K562 (cell line): ENCODE results near the gene SAP30BP. TPM values are rescaled to one million over a fixed set of nuclear protein-coding genes. Genes with fewer than 3 reads are reported as not detected.

Experiments
- ATF1 ChIP-seq, 2 experiments: fragments of 450-650 bp in 1 of 2; IDR thresholded peaks; 2 replicates each; pipeline ENCODE4 v1.6.1; 2016; ENCODE audit warnings: missing compliant biosample characterization in 1 of 2, missing genetic modification characterization in 1 of 2
- C11orf30 ChIP-seq: fragments of 450-650 bp; IDR thresholded peaks from 2 replicates; pipeline ENCODE4 v1.6.1; 2016; ENCODE audit warnings: low read depth, mild to moderate bottlenecking
- CREBBP ChIP-seq: IDR thresholded peaks from one replicate; pipeline ENCODE4 v1.6.1; 2012; ENCODE audit warnings: low read depth, mild to moderate bottlenecking, control low read depth, inconsistent platforms, low read length
- DDX20 ChIP-seq: fragments of 450-650 bp; IDR thresholded peaks from 2 replicates; pipeline ENCODE4 v1.6.1; 2016; ENCODE audit warnings: missing genetic modification characterization, low read depth, mild to moderate bottlenecking, missing compliant biosample characterization, moderate library complexity
- DNMT1 ChIP-seq: fragments of 450-650 bp; IDR thresholded peaks from 2 replicates; pipeline ENCODE4 v1.6.1; 2016; ENCODE audit warnings: antibody characterized with exemption, mild to moderate bottlenecking
- DPF2 ChIP-seq: fragments of 450-650 bp; IDR thresholded peaks from 2 replicates; pipeline ENCODE4 v1.6.1; 2016
- FOS ChIP-seq: IDR thresholded peaks from 3 replicates; pipeline ENCODE4 v1.6.1; 2011; ENCODE audit not compliant: insufficient read length; ENCODE audit errors: extremely low read depth
- GATA2 ChIP-seq: sonication (generic); formaldehyde crosslinking; IDR thresholded peaks from 2 replicates; pipeline ENCODE4 v1.4.0; 2020; ENCODE audit warnings: mild to moderate bottlenecking, missing genetic modification reagents
- GTF2A2 ChIP-seq: IDR thresholded peaks from 2 replicates; pipeline ENCODE4 v1.6.1; 2016; ENCODE audit warnings: mild to moderate bottlenecking, missing genetic modification characterization, missing compliant biosample characterization
- HDAC6 ChIP-seq: IDR thresholded peaks from 2 replicates; pipeline ENCODE4 v1.6.1; 2012; ENCODE audit warnings: low read depth, mild to moderate bottlenecking, control low read depth, inconsistent platforms, low read length, moderate library complexity
- OTX1 ChIP-seq: fragments of 450-650 bp; formaldehyde crosslinking; IDR thresholded peaks from 2 replicates; pipeline ENCODE4 v1.4.0; 2022; ENCODE audit warnings: mild to moderate bottlenecking
- TCF3 ChIP-seq: sonication (generic); formaldehyde crosslinking; IDR thresholded peaks from 2 replicates; pipeline ENCODE4 v1.4.0; 2020; ENCODE audit warnings: mild to moderate bottlenecking, missing genetic modification reagents
- ZFP1 ChIP-seq: fragments of 450-650 bp; formaldehyde crosslinking; IDR thresholded peaks from 2 replicates; pipeline ENCODE4 v1.4.0; 2020; ENCODE audit warnings: mild to moderate bottlenecking, mixed read lengths
- ZNF134 ChIP-seq: fragments of 250-450 bp; sonication (Bioruptor Pico); conservative IDR thresholded peaks from 2 replicates; pipeline ENCODE4 v1.4.0; 2020
- ZNF175 ChIP-seq: fragments of 200-800 bp; sonication (Bioruptor generic); IDR thresholded peaks from 2 replicates; pipeline ENCODE4 v1.6.1; 2016; ENCODE audit warnings: low read depth, mild to moderate bottlenecking, missing genetic modification characterization, missing compliant biosample characterization
- ZNF3 ChIP-seq: fragments of 250-450 bp; sonication (Bioruptor Pico); IDR thresholded peaks from 2 replicates; pipeline ENCODE4 v1.5.0; 2021; ENCODE audit warnings: mild to moderate bottlenecking, moderate library complexity
- ZNF668 ChIP-seq: fragments of 250-450 bp; sonication (Bioruptor Pico); IDR thresholded peaks from 2 replicates; pipeline ENCODE4 v1.8.0; 2022; ENCODE audit warnings: mild to moderate bottlenecking, inconsistent platforms
- polyA plus RNA-seq, 8 experiments: library from polyadenylated mRNA; depleted of rRNA in 4 of 8; stranded (reverse) in 5 of 8; unstranded in 3 of 8; fragments of >200 nt; fragmentation: Nextera tagmentation in 2 of 8; fragmentation: Illumina TruSeq in 1 of 8; extraction: Ambion mirVana in 2 of 8; extraction: Trizol in 1 of 8; gene quantifications; 2 replicates each; pipeline versions ENCODE4 v1.2.1 to v1.2.3, GENCODE V29; 2011 to 2014; ENCODE audit warnings: inconsistent platforms in 1 of 8, missing spikeins in 1 of 8
- total RNA-seq, 7 experiments: library from RNA; depleted of rRNA in 6 of 7; stranded (reverse); fragments of >200 nt in 6 of 7; fragmentation: Illumina TruSeq in 2 of 7; extraction: Trizol in 2 of 7; gene quantifications; 2 replicates each; pipeline versions ENCODE4 v1.2.1 to v1.2.3, GENCODE V29; 2011 to 2021; ENCODE audit warnings: low replicate concordance in 1 of 7
- TF ChIP-seq, protein P1 (sequence below): fragments of 250-450 bp; sonication (Bioruptor Pico); IDR thresholded peaks from 2 replicates; pipeline ENCODE4 v1.4.0; 2020
- TF ChIP-seq, protein P2 (sequence below): sonication (generic); formaldehyde crosslinking; IDR thresholded peaks from 2 replicates; pipeline ENCODE4 v1.8.1; 2023; ENCODE audit warnings: mild to moderate bottlenecking, missing genetic modification reagents
- TF ChIP-seq, protein P3 (sequence below): sonication (generic); formaldehyde crosslinking; IDR thresholded peaks from 2 replicates; pipeline ENCODE4 v1.8.0; 2022; ENCODE audit warnings: mild to moderate bottlenecking, missing genetic modification reagents
- TF ChIP-seq, protein P4 (sequence below): sonication (generic); formaldehyde crosslinking; IDR thresholded peaks from 2 replicates; pipeline ENCODE4 v1.5.0; 2020; ENCODE audit warnings: missing genetic modification reagents

The SAP30BP gene
- total and polyA plus RNA-seq, 9 of the 15 experiments (the other 6 are each of a cell fraction or from before 2014, with no cell fraction given): 45.3 to 154 (median 71.7) TPM

DNA sequence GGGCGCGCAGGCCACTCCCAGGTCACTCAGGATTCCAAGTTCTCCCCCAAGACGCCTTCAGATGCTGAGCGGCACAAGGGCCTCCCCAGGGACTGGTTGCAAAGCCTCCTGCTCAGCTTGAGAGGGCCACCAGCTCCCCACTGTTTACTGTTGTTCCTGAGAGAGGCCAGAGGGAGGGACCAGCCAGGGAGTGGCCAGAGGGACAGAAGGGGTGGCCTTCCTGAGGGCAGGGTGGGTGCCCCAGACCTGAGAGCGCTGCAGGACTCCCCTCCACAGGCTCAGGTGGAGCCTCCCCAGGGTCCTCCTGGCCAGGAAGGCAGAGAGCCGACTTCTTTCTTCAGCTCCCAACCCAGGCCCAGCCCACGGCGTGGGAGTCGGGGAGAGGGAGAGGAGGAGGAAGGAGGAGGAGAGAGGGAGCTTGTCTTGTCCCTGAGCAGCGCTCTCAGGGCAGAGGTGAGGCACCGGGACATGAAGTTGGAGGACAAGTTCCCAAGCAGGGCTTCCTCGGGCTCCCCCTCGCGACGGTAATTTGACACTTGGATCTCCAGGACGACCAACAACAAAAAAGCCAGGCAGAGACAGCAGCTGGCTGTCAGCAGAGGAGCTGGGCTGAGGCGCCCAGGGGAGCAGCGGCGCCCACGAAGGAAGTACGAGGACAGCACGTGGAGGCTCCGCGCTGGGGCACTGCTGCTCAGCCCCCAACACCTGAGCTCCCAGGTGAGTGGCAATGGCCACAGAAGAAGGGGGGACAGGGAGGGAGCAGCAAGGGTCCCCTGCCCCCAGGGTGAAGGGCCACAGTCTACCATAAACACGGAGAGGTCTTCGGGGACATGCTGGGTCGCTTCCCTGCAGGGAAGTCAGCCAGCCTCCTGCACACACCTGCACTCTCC is 33.4 kb upstream of the SAP30BP start (continued):
- TF ChIP-seq, protein P1, sequence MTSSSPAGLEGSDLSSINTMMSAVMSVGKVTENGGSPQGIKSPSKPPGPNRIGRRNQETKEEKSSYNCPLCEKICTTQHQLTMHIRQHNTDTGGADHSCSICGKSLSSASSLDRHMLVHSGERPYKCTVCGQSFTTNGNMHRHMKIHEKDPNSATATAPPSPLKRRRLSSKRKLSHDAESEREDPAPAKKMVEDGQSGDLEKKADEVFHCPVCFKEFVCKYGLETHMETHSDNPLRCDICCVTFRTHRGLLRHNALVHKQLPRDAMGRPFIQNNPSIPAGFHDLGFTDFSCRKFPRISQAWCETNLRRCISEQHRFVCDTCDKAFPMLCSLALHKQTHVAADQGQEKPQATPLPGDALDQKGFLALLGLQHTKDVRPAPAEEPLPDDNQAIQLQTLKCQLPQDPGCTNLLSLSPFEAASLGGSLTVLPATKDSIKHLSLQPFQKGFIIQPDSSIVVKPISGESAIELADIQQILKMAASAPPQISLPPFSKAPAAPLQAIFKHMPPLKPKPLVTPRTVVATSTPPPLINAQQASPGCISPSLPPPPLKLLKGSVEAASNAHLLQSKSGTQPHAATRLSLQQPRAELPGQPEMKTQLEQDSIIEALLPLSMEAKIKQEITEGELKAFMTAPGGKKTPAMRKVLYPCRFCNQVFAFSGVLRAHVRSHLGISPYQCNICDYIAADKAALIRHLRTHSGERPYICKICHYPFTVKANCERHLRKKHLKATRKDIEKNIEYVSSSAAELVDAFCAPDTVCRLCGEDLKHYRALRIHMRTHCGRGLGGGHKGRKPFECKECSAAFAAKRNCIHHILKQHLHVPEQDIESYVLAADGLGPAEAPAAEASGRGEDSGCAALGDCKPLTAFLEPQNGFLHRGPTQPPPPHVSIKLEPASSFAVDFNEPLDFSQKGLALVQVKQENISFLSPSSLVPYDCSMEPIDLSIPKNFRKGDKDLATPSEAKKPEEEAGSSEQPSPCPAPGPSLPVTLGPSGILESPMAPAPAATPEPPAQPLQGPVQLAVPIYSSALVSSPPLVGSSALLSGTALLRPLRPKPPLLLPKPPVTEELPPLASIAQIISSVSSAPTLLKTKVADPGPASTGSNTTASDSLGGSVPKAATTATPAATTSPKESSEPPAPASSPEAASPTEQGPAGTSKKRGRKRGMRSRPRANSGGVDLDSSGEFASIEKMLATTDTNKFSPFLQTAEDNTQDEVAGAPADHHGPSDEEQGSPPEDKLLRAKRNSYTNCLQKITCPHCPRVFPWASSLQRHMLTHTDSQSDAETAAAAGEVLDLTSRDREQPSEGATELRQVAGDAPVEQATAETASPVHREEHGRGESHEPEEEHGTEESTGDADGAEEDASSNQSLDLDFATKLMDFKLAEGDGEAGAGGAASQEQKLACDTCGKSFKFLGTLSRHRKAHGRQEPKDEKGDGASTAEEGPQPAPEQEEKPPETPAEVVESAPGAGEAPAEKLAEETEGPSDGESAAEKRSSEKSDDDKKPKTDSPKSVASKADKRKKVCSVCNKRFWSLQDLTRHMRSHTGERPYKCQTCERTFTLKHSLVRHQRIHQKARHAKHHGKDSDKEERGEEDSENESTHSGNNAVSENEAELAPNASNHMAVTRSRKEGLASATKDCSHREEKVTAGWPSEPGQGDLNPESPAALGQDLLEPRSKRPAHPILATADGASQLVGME (CRISPR knock-in tag): no peak
- TF ChIP-seq DNMT1: no peak
- no peak for TF ChIP-seq ZFP1 (CRISPR knock-in tag)
- no peak for TF ChIP-seq FOS
- TF ChIP-seq, protein P2, sequence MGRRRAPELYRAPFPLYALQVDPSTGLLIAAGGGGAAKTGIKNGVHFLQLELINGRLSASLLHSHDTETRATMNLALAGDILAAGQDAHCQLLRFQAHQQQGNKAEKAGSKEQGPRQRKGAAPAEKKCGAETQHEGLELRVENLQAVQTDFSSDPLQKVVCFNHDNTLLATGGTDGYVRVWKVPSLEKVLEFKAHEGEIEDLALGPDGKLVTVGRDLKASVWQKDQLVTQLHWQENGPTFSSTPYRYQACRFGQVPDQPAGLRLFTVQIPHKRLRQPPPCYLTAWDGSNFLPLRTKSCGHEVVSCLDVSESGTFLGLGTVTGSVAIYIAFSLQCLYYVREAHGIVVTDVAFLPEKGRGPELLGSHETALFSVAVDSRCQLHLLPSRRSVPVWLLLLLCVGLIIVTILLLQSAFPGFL (CRISPR knock-in tag): no peak
- no peak for TF ChIP-seq TCF3 (CRISPR knock-in tag)
- no peak for TF ChIP-seq GATA2 (CRISPR knock-in tag)
- TF ChIP-seq ZNF134 (CRISPR knock-in tag): no peak
- no peak for TF ChIP-seq OTX1 (CRISPR knock-in tag)
- no peak for TF ChIP-seq DDX20 (tag)
- TF ChIP-seq CREBBP: no peak
- no peak for TF ChIP-seq GTF2A2 (tag)
- TF ChIP-seq, protein P3, sequence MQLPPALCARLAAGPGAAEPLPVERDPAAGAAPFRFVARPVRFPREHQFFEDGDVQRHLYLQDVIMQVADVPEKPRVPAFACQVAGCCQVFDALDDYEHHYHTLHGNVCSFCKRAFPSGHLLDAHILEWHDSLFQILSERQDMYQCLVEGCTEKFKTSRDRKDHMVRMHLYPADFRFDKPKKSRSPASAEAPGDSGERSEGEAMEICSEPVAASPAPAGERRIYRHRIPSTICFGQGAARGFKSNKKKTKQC: no peak
- TF ChIP-seq ZNF175 (CRISPR knock-in tag): no peak
- TF ChIP-seq DPF2: no peak
- TF ChIP-seq ZNF3 (CRISPR knock-in tag): no peak
- TF ChIP-seq ATF1 (CRISPR knock-in tag; IDR thresholded peaks at IDR 0.05): no peak
- no peak for TF ChIP-seq ATF1 (tag; IDR thresholded peaks at IDR 0.05)
- TF ChIP-seq, protein P4, sequence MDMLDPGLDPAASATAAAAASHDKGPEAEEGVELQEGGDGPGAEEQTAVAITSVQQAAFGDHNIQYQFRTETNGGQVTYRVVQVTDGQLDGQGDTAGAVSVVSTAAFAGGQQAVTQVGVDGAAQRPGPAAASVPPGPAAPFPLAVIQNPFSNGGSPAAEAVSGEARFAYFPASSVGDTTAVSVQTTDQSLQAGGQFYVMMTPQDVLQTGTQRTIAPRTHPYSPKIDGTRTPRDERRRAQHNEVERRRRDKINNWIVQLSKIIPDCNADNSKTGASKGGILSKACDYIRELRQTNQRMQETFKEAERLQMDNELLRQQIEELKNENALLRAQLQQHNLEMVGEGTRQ (CRISPR knock-in tag): no peak
- no peak for TF ChIP-seq C11orf30
- no peak for TF ChIP-seq HDAC6
- TF ChIP-seq ZNF668 (CRISPR knock-in tag): no peak
